HepG2 (cell line): ENCODE results near the gene B3GNT5. TPM values are rescaled to one million over a fixed set of nuclear protein-coding genes. Genes with fewer than 3 reads are reported as not detected.

Experiments used
- ATAC-seq: fragments of 200-7000 bp; cut with Tn5 transposase; 3 replicates; pipeline ENCODE4 v1.9.1; 2020; ENCODE audit warnings: mild to moderate bottlenecking, moderate library complexity
- BruUV-seq: library from RNA; stranded (reverse); fragments of 400-500 nt; replicated peaks from 2 replicates; lab custom pipeline; 2021; lab: Mats Ljungman, UMichigan
- CTCF ChIA-PET: fragments of 300-600 bp; formaldehyde crosslinking; extraction: SDS; loops from one replicate; lab custom pipeline; 2021; ENCODE audit warnings: low total read pairs, inconsistent platforms, low intra/inter-chr PET ratio; lab: Yijun Ruan, JAX
- POLR2A ChIA-PET: fragments of 350-600 bp; sonication (Branson Sonifier 250); formaldehyde crosslinking; loops from one replicate; lab custom pipeline; 2020; ENCODE audit warnings: antibody characterized with exemption, inconsistent platforms; lab: Yijun Ruan, JAX
- DNase-seq: peaks from one replicate; pipeline ENCODE4 v3.0.0-alpha.2; 2015; ENCODE audit warnings: low spot score
- FAIRE-seq: peaks from 3 replicates; lab custom pipeline; 2011; peaks lifted over from hg19 to GRCh38; lab: Jason Lieb, UNC
- H2AFZ ChIP-seq: one replicate; pipeline ENCODE4 v1.6.1; 2011; ENCODE audit warnings: low read length, inconsistent platforms
- H3K27ac ChIP-seq: fragments of 300-600 bp; 3 replicates; pipeline ENCODE4 v1.8.0; 2011; ENCODE audit warnings: mixed run types, mild to moderate bottlenecking, mixed read lengths, low read length, inconsistent platforms; ENCODE audit not compliant: insufficient read depth; ENCODE audit errors: extremely low read length
- H3K27me3 ChIP-seq, 2 experiments: fragments of 200-600 bp in 1 of 2; 2 replicates in 1 of 2; 3 replicates in 1 of 2; pipeline versions ENCODE4 v1.6.0 to v1.8.0; 2011; ENCODE audit warnings: low read length in 2 of 2, mild to moderate bottlenecking in 2 of 2, moderate library complexity in 2 of 2, inconsistent platforms in 1 of 2; ENCODE audit not compliant: insufficient read depth in 2 of 2, control insufficient read depth in 1 of 2
- H3K36me3 ChIP-seq, 2 experiments: fragments of 200-600 bp in 1 of 2; replicated peaks in 1 of 2; 2 replicates in 1 of 2; 3 replicates in 1 of 2; pipeline versions ENCODE4 v1.5.1 to v1.8.0; 2011; ENCODE audit warnings: low read length in 2 of 2, inconsistent platforms in 1 of 2; ENCODE audit not compliant: insufficient read depth in 2 of 2, control insufficient read depth in 1 of 2
- H3K4me1 ChIP-seq: 2 replicates; pipeline ENCODE4 v1.5.1; 2012; ENCODE audit warnings: low read length, inconsistent platforms; ENCODE audit not compliant: insufficient read depth
- H3K4me2 ChIP-seq: 2 replicates; pipeline ENCODE4 v1.6.0; 2011; ENCODE audit warnings: low read depth, low read length, inconsistent platforms
- H3K4me3 ChIP-seq, 3 experiments: fragments of 200-600 bp in 1 of 3; sonication (generic), shearing (Covaris generic) in 1 of 3; replicated peaks in 1 of 3; 2 replicates each; pipeline ENCODE4 v1.5.1; 2011 to 2016; ENCODE audit warnings: low read length in 3 of 3, inconsistent platforms in 2 of 3, low read depth in 2 of 3, mild to moderate bottlenecking in 2 of 3, control low read depth in 1 of 3, mixed read lengths in 1 of 3; ENCODE audit not compliant: insufficient read depth in 1 of 3
- H3K79me2 ChIP-seq: one replicate; pipeline ENCODE4 v1.6.1; 2011; ENCODE audit warnings: low read length, inconsistent platforms; ENCODE audit not compliant: insufficient read depth
- H3K9ac ChIP-seq: 2 replicates; pipeline ENCODE4 v1.6.0; 2011; ENCODE audit warnings: mild to moderate bottlenecking, low read depth, low read length, inconsistent platforms; ENCODE audit not compliant: insufficient read depth
- H3K9me3 ChIP-seq: 2 replicates; pipeline ENCODE4 v1.5.1; 2012; ENCODE audit warnings: mild to moderate bottlenecking, low read length
- H4K20me1 ChIP-seq: 2 replicates; pipeline ENCODE4 v1.6.0; 2011; ENCODE audit warnings: inconsistent platforms, mild to moderate bottlenecking, low read length, moderate library complexity; ENCODE audit not compliant: insufficient read depth
- BRF2 ChIP-seq: sonication (generic); formaldehyde crosslinking; IDR thresholded peaks from 2 replicates; pipeline ENCODE4 v1.8.1; 2022; ENCODE audit warnings: mild to moderate bottlenecking, missing genetic modification reagents
- ERF ChIP-seq: IDR thresholded peaks from 2 replicates; pipeline ENCODE4 v1.6.1; 2018; ENCODE audit warnings: missing biosample characterization, missing genetic modification reagents
- GRHL1 ChIP-seq: sonication (generic); formaldehyde crosslinking; conservative IDR thresholded peaks from 2 replicates; pipeline ENCODE4 v1.8.0; 2022; ENCODE audit warnings: missing genetic modification reagents
- HBP1 ChIP-seq: IDR thresholded peaks from 2 replicates; pipeline ENCODE4 v1.6.1; 2016; ENCODE audit warnings: low read depth, control low read depth
- KDM2A ChIP-seq: sonication (generic); formaldehyde crosslinking; IDR thresholded peaks from 2 replicates; pipeline ENCODE4 v1.4.0; 2020; ENCODE audit warnings: low read depth, missing genetic modification reagents, borderline replicate concordance
- KLF11 ChIP-seq: IDR thresholded peaks from 2 replicates; pipeline ENCODE4 v1.6.1; 2016; ENCODE audit warnings: missing compliant biosample characterization
- MAFK ChIP-seq, 2 experiments: IDR thresholded peaks in 1 of 2; conservative IDR thresholded peaks in 1 of 2; 2 replicates each; pipeline ENCODE4 v1.6.1; 2011; ENCODE audit warnings: improper control_type of control experiment in 2 of 2, low read length in 2 of 2
- MXD3 ChIP-seq: IDR thresholded peaks from 2 replicates; pipeline ENCODE4 v1.6.1; 2016; ENCODE audit warnings: mild to moderate bottlenecking, missing biosample characterization, missing genetic modification reagents
- SCMH1 ChIP-seq: sonication (generic); formaldehyde crosslinking; IDR thresholded peaks from 2 replicates; pipeline ENCODE4 v1.9.0; 2021; ENCODE audit warnings: missing genetic modification reagents, mild to moderate bottlenecking, borderline replicate concordance
- SP140L ChIP-seq: sonication (generic); formaldehyde crosslinking; IDR thresholded peaks from 2 replicates; pipeline ENCODE4 v1.4.0; 2020; ENCODE audit warnings: missing genetic modification reagents, borderline replicate concordance
- ZFYVE20 ChIP-seq: sonication (generic); formaldehyde crosslinking; IDR thresholded peaks from 2 replicates; pipeline ENCODE4 v1.8.0; 2023; ENCODE audit warnings: low read depth, mild to moderate bottlenecking, moderate library complexity, missing genetic modification reagents, borderline replicate concordance
- ZNF280D ChIP-seq: sonication (generic); formaldehyde crosslinking; IDR thresholded peaks from 2 replicates; pipeline ENCODE4 v1.5.1; 2020; ENCODE audit warnings: mild to moderate bottlenecking, missing genetic modification reagents
- WGBS: methylation state at CpG from one replicate; pipeline ENCODE4 v1.1.6; 2017; ENCODE audit warnings: low lambda C conversion rate; 5-methylcytosine and 5-hydroxymethylcytosine counted together
- in situ Hi-C: cut with HindIII; loops from 2 replicates; pipeline ENCODE4 v1.10.0; 2017; ENCODE audit warnings: low pct_unique_long_range_greater_than_20kb; ENCODE audit not compliant: extremely low pct_ligation_motif_present
- intact Hi-C: fragments of 100-400 bp; cut with micrococcal nuclease; formaldehyde crosslinking; loops from one replicate; pipeline ENCODE4 v1.10.0; 2022; ENCODE audit not compliant: unreplicated experiment
- polyA plus RNA-seq, 8 experiments: library from polyadenylated mRNA; depleted of rRNA in 3 of 8; stranded (reverse) in 7 of 8; unstranded in 1 of 8; fragments of >200 nt; fragmentation: Illumina TruSeq in 4 of 8; extraction: Trizol in 4 of 8; gene quantifications; 2 replicates each; pipeline versions ENCODE4 v1.2.1 to v1.2.3, GENCODE V29; 2011 to 2016; ENCODE audit warnings: low read depth in 4 of 8, missing spikeins in 1 of 8, mixed read lengths in 1 of 8; ENCODE audit not compliant: insufficient read depth in 1 of 8
- total RNA-seq, 5 experiments: library from RNA; depleted of rRNA; stranded (reverse); fragments of >200 nt; fragmentation: Illumina TruSeq; extraction: Trizol; gene quantifications; 2 replicates each; pipeline ENCODE4 v1.2.3, GENCODE V29; 2016; ENCODE audit warnings: low read depth in 1 of 5

Gene B3GNT5
- total and polyA plus RNA-seq, 2 of the 13 experiments (the other 11 are each of a cell fraction or from before 2014, with no cell fraction given) = not detected

- TF ChIP-seq HBP1 (CRISPR knock-in tag) (no peak), ZFYVE20 (CRISPR knock-in tag) (no peak), SCMH1 (CRISPR knock-in tag) (no peak), ERF (CRISPR knock-in tag) (no peak), MXD3 (CRISPR knock-in tag) (no peak)
Measured at GRCh38 chr3:183265834-183266417, 12.9 kb downstream of the B3GNT5 start (continued).

- no peaks in the 10 kb centered on the region for H3K36me3 ChIP-seq
- H3K4me2 ChIP-seq = no peak overlapping the region
- 35% methylated on average over 3 of the region's 3 CpGs for WGBS
- no peaks in the 10 kb centered on the region for H3K79me2 ChIP-seq
- H3K9ac ChIP-seq = no peak overlapping the region
- no peak overlapping the region for H3K4me3 ChIP-seq
- no peak overlapping the region for H2AFZ ChIP-seq
- ChIA-PET POLR2A (no interaction called here), CTCF (no interaction called here)
- FAIRE-seq = no peak
- no peak overlapping the region for H3K27ac ChIP-seq
- H3K27me3 ChIP-seq = peaks cover 1 to 20% of the 10 kb centered on the region in 2 experiments; a peak in 4 of 5 replicates
- H4K20me1 ChIP-seq = no peaks in the 10 kb centered on the region
- no peak for ATAC-seq
- peaks cover 12% of the 10 kb centered on the region for H3K4me1 ChIP-seq
- no peak for DNase-seq
- in situ Hi-C loops = no loop called here
- intact Hi-C loops = no loop called here
- BruUV-seq = no TSS peak
- H3K9me3 ChIP-seq = no peaks in the 10 kb centered on the region
- no peak for TF ChIP-seq SP140L (CRISPR knock-in tag)
- TF ChIP-seq BRF2 = no peak
- no peak for TF ChIP-seq KDM2A
- TF ChIP-seq ZNF280D = no peak
- no peak for TF ChIP-seq MAFK (conservative IDR thresholded peaks at IDR 0.05 in 1 of 2, IDR thresholded peaks at IDR 0.05 in 1 of 2; ENCODE audit: low read length in 2 of 2)
- no peak for TF ChIP-seq KLF11 (CRISPR knock-in tag)
- no peak for TF ChIP-seq GRHL1 (CRISPR knock-in tag)
Measured at GRCh38 chr3:183266454-183266853, 13.4 kb downstream of the B3GNT5 start.
